SK-N-SH (cell line): ENCODE measurements around the gene POLA1. TPM values are rescaled to one million over a fixed set of nuclear protein-coding genes. Genes with fewer than 3 reads are reported as not detected.

ENCODE experiments used
- CTCF ChIA-PET: fragments of 300-600, 350-600 bp; formaldehyde crosslinking; extraction: SDS; loops from one replicate; lab custom pipeline; 2021; lab: Yijun Ruan, JAX
- POLR2A ChIA-PET: fragments of 350-600 bp; sonication (Branson Sonifier 250); formaldehyde crosslinking; extraction: SDS; loops from one replicate; lab custom pipeline; 2020; ENCODE audit warnings: antibody characterized with exemption, inconsistent platforms; lab: Yijun Ruan, JAX
- DNase-seq: peaks from one replicate; pipeline ENCODE4 v3.0.0; 2012
- H2AFZ ChIP-seq: fragments of 200-600 bp; sonication (generic); 2 replicates; pipeline ENCODE4 v1.8.1; 2016; ENCODE audit warnings: antibody characterized with exemption, mild to moderate bottlenecking, low read depth
- H3F3A ChIP-seq: fragments of 200-600 bp; sonication (generic); replicated peaks from 2 replicates; pipeline ENCODE3; 2016; ENCODE audit warnings: antibody characterized with exemption, mild to moderate bottlenecking; ENCODE audit not compliant: insufficient read depth
- H3K27ac ChIP-seq, 2 experiments: fragments of 200-500 bp in 1 of 2; fragments of 200-600 bp in 1 of 2; sonication (Bioruptor generic) in 1 of 2; sonication (generic), shearing (Covaris generic) in 1 of 2; 2 replicates each; pipeline versions ENCODE4 v1.5.1 to v1.6.1; 2014 to 2016; ENCODE audit warnings: low read depth in 2 of 2, inconsistent platforms in 1 of 2, low read length in 1 of 2, mild to moderate bottlenecking in 1 of 2, mixed read lengths in 1 of 2
- H3K27me3 ChIP-seq: fragments of 200-600 bp; sonication (generic), shearing (Covaris generic); 2 replicates; pipeline ENCODE4 v1.6.1; 2016; ENCODE audit warnings: mixed run types; ENCODE audit not compliant: insufficient read depth
- H3K36me3 ChIP-seq, 2 experiments: fragments of 200-500 bp in 1 of 2; fragments of 200-600 bp in 1 of 2; sonication (Bioruptor generic) in 1 of 2; sonication (generic) in 1 of 2; replicated peaks in 1 of 2; 2 replicates each; pipeline versions ENCODE3 to v1.5.1; 2014 to 2016; ENCODE audit warnings: low read length in 1 of 2, mild to moderate bottlenecking in 1 of 2; ENCODE audit not compliant: insufficient read depth in 2 of 2, control insufficient read depth in 1 of 2
- H3K4me1 ChIP-seq, 2 experiments: fragments of 200-500 bp in 1 of 2; fragments of 200-600 bp in 1 of 2; sonication (Bioruptor generic) in 1 of 2; sonication (generic), shearing (Covaris generic) in 1 of 2; 2 replicates each; pipeline versions ENCODE4 v1.5.1 to v1.6.1; 2014 to 2016; ENCODE audit warnings: low read depth in 1 of 2, low read length in 1 of 2, mixed run types in 1 of 2; ENCODE audit not compliant: insufficient read depth in 2 of 2, control insufficient read depth in 1 of 2
- H3K4me2 ChIP-seq: fragments of 200-600 bp; sonication (generic), shearing (Covaris generic); 2 replicates; pipeline ENCODE4 v1.6.1; 2017; ENCODE audit warnings: mixed run types
- H3K4me3 ChIP-seq, 2 experiments: fragments of 200-500 bp in 1 of 2; fragments of 200-600 bp in 1 of 2; sonication (Bioruptor generic) in 1 of 2; sonication (generic), shearing (Covaris generic) in 1 of 2; 2 replicates each; pipeline versions ENCODE4 v1.5.1 to v1.8.1; 2014 to 2016; ENCODE audit warnings: low read depth in 2 of 2, inconsistent platforms in 1 of 2, low read length in 1 of 2, mild to moderate bottlenecking in 1 of 2, mixed read lengths in 1 of 2, moderate library complexity in 1 of 2
- H3K79me2 ChIP-seq: fragments of 200-600 bp; sonication (generic); 2 replicates; pipeline ENCODE4 v1.8.1; 2017; ENCODE audit warnings: mild to moderate bottlenecking; ENCODE audit not compliant: insufficient read depth
- H3K9ac ChIP-seq: fragments of 200-600 bp; sonication (generic); 2 replicates; pipeline ENCODE4 v1.6.1; 2017; ENCODE audit warnings: mixed run types
- H3K9me2 ChIP-seq: fragments of 200-600 bp; sonication (generic); 2 replicates; pipeline ENCODE4 v1.6.1; 2017; ENCODE audit warnings: mixed run types
- H3K9me3 ChIP-seq: fragments of 200-600 bp; sonication (generic); 2 replicates; pipeline ENCODE4 v1.6.1; 2017; ENCODE audit warnings: mixed run types, mild to moderate bottlenecking, moderate library complexity
- H4K20me1 ChIP-seq: fragments of 200-600 bp; sonication (generic); 2 replicates; pipeline ENCODE4 v1.6.1; 2017; ENCODE audit warnings: mild to moderate bottlenecking, mixed run types; ENCODE audit not compliant: insufficient read depth
- CHD2 ChIP-seq: fragments of 150-350 bp; IDR thresholded peaks from 2 replicates; pipeline ENCODE4 v1.6.1; 2018; ENCODE audit warnings: low read length; ENCODE audit not compliant: partially characterized antibody
- EZH2phosphoT487 ChIP-seq: fragments of 200-600 bp; sonication (generic); IDR thresholded peaks from 2 replicates; pipeline ENCODE4 v1.6.1; 2017; ENCODE audit warnings: low read depth, mixed run types, mild to moderate bottlenecking, antibody characterized with exemption, moderate library complexity, borderline replicate concordance
- FOSL2 ChIP-seq: IDR thresholded peaks from 2 replicates; pipeline ENCODE4 v1.4.0; 2012; ENCODE audit warnings: low read depth, mild to moderate bottlenecking, moderate library complexity, borderline replicate concordance
- GATA2 ChIP-seq: sonication (generic); formaldehyde crosslinking; IDR thresholded peaks from 2 replicates; pipeline ENCODE4 v1.5.0; 2020; ENCODE audit warnings: mild to moderate bottlenecking, missing genetic modification reagents
- JUND ChIP-seq: IDR thresholded peaks from 2 replicates; pipeline ENCODE4 v1.4.0; 2012
- RCOR1 ChIP-seq: fragments of 150-350 bp; IDR thresholded peaks from 2 replicates; pipeline ENCODE4 v1.6.1; 2017; ENCODE audit warnings: antibody characterized with exemption, low read length
- RFX5 ChIP-seq: IDR thresholded peaks from 2 replicates; pipeline ENCODE4 v1.6.1; 2012; ENCODE audit warnings: mild to moderate bottlenecking, improper control_type of control experiment, low read length
- TEAD4 ChIP-seq: IDR thresholded peaks from 2 replicates; pipeline ENCODE4 v1.4.0; 2012; ENCODE audit warnings: mild to moderate bottlenecking, borderline replicate concordance; ENCODE audit not compliant: insufficient read depth
- USF2 ChIP-seq: fragments of 150-350 bp; IDR thresholded peaks from 2 replicates; pipeline ENCODE4 v1.6.1; 2017; ENCODE audit warnings: antibody characterized with exemption, low read length, low read depth, borderline replicate concordance
- ZBTB33 ChIP-seq: IDR thresholded peaks from 2 replicates; pipeline ENCODE4 v1.4.0; 2012; ENCODE audit warnings: low read depth, borderline replicate concordance
- WGBS: methylation state at CpG from one replicate; pipeline ENCODE4 v1.1.6; 2017; ENCODE audit warnings: low lambda C conversion rate; 5-methylcytosine and 5-hydroxymethylcytosine counted together
- polyA plus RNA-seq, 3 experiments: library from polyadenylated mRNA; depleted of rRNA; stranded (reverse); fragments of >200 nt; gene quantifications; 2 replicates each; pipeline ENCODE4 v1.2.3, GENCODE V29; 2012

POLA1 gene
- polyA plus RNA-seq, 1 of the 3 experiments (the other 2 are of a cell fraction), result 2.8 TPM

DNA sequence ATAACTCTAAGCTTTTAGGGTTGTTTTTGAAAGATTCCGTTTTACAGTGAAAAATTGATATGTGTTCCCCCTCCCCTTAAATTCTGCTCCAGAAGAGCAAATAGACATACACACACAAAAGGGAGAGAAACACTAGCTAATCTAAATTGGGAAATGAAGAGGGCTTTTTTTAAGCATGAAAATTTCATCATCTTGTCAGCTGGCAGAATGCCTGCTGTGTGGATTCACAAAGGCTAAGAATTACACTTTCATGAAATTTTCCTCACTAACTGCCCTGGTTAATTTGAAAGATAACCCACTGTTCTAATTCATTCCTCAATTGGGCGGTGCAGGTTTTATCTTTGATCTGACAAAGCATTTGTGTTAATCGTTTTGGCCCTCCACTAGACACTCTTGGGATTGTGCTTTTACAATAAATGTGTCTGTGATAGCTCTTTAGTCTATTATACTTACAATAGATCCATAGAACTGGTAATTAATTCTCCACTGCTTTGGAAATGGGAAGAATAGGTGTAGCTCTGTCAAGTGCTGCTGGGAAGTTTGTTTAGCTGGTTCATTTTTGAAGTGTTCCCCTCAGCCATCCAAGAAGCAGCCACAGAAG lies 152.9 kb downstream of the POLA1 start:
- WGBS, result 35% methylated on average over 3 of the region's 3 CpGs
- CTCF ChIA-PET, result interaction anchor here (1.5 to 5.1 kb wide), 2 partner anchors 8 to 12 kb away, joined by 4 to 48 read pairs; no protein-coding TSS in a partner anchor
- H3K79me2 ChIP-seq, result no peaks in the 10 kb centered on the region

DNA sequence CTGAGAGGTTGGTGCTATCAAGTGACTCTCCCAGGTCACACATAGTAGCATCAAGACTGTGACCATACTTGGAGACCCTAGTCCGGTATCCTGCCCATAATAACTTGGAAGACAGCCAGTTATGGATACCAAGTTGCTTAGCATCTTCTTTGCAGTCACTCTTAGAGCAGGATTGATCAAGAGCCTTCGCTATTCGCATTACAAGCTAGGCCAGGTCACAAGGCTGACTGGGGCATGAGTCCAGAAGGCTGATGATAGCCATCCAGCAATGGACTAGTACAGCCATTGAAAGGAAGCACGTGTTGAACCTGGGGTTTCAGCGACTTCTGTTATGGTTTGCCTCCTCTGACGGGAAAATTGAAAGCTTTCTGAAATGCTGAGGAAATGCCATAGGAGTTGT lies 157.6 kb downstream of the POLA1 start:
- Histone ChIP-seq H3K36me3 (no peaks in the 10 kb centered on the region), H4K20me1 (no peaks in the 10 kb centered on the region), H3K4me3 (no peak overlapping the region), H3K9ac (no peak overlapping the region), H3K27me3 (no peaks in the 10 kb centered on the region), H3K9me3 (no peaks in the 10 kb centered on the region), H3K4me2 (no peak overlapping the region), H3K79me2 (no peaks in the 10 kb centered on the region), H3K4me1 (peaks cover 0 to 3% of the 10 kb centered on the region in 2 experiments; a peak in 1 of 4 replicates), H2AFZ (no peak overlapping the region), H3F3A (no peaks in the 10 kb centered on the region), H3K9me2 (no peaks in the 10 kb centered on the region), H3K27ac (no peak overlapping the region)
- ChIA-PET CTCF (interaction anchor here (2.7 to 5.1 kb wide), 2 partner anchors 12 to 13 kb away, joined by 19 to 48 read pairs; no protein-coding TSS in a partner anchor), POLR2A (no interaction called here)
- no peak for DNase-seq
- TF ChIP-seq TEAD4 (no peak), GATA2 (CRISPR knock-in tag) (no peak), RCOR1 (no peak), FOSL2 (no peak), RFX5 (no peak), JUND (no peak), USF2 (no peak), CHD2 (no peak)
- WGBS, result 40% methylated on average over 4 of the region's 6 CpGs

More for the DNA sequence above, 152.9 kb downstream of the POLA1 start:
- POLR2A ChIA-PET, result no interaction called here
- no peaks in the 10 kb centered on the region for H3K9me2 ChIP-seq
- H3F3A ChIP-seq, result no peaks in the 10 kb centered on the region
- TF ChIP-seq ZBTB33 (no peak), FOSL2 (no peak), JUND (no peak), EZH2phosphoT487 (no peak)
- H3K9ac ChIP-seq, result no peak overlapping the region
- no peaks in the 10 kb centered on the region for H3K27me3 ChIP-seq
- H3K27ac ChIP-seq, result no peak overlapping the region
- H3K4me2 ChIP-seq, result no peak overlapping the region
- no peaks in the 10 kb centered on the region for H3K9me3 ChIP-seq
- H3K36me3 ChIP-seq, result peaks cover 0 to 2% of the 10 kb centered on the region in 2 experiments
- no peaks in the 10 kb centered on the region for H4K20me1 ChIP-seq
- no peak overlapping the region for H3K4me3 ChIP-seq
- no peak for DNase-seq
- H3K4me1 ChIP-seq, result peaks cover 0 to 4% of the 10 kb centered on the region in 2 experiments; a peak in 1 of 4 replicates
- H2AFZ ChIP-seq, result no peak overlapping the region; the same call in 1 of the 2 replicates
